NT2/D1 (cell line): ENCODE measurements around the gene LTBP1.

Experiments
- SUZ12 ChIP-seq: IDR thresholded peaks from 2 replicates; pipeline ENCODE4 v1.6.1; 2011; ENCODE audit not compliant: insufficient read length, insufficient read depth; ENCODE audit errors: extremely low read depth
- YY1 ChIP-seq: IDR thresholded peaks from 2 replicates; pipeline ENCODE4 v1.6.1; 2011; ENCODE audit not compliant: insufficient read length, insufficient read depth
- ZNF274 ChIP-seq: IDR thresholded peaks from 2 replicates; pipeline ENCODE4 v1.6.1; 2011; ENCODE audit warnings: mild to moderate bottlenecking, low read depth, low read length

GRCh38 chr2:33241581-33241980 is 294.8 kb downstream of the LTBP1 start:
- TF ChIP-seq SUZ12 (no peak), YY1 (no peak), ZNF274 (no peak)
